Lower lobe of right lung (tissue), 2 donors: ENCODE results near the gene RAB18. TPM values are rescaled to one million over a fixed set of nuclear protein-coding genes. Genes with fewer than 3 reads are reported as not detected.

Experiments
- ATAC-seq, 2 donors: fragments of 200-7000 bp; cut with Tn5 transposase; one replicate each; pipeline ENCODE4 v1.9.1; 2020 to 2022; ENCODE audit warnings: mild to moderate bottlenecking in 2 of 2, moderate library complexity in 2 of 2
- DNase-seq: peaks from one replicate; pipeline ENCODE4 v3.0.0-alpha.2; 2020
- H3K27ac ChIP-seq: fragments of 200-600 bp; one replicate; pipeline ENCODE4 v1.8.0; 2022
- H3K27me3 ChIP-seq: fragments of 200-600 bp; one replicate; pipeline ENCODE4 v1.8.0; 2022; ENCODE audit warnings: low read depth
- H3K36me3 ChIP-seq: fragments of 200-600 bp; one replicate; pipeline ENCODE4 v1.8.0; 2022; ENCODE audit warnings: mild to moderate bottlenecking
- H3K4me1 ChIP-seq: fragments of 200-600 bp; one replicate; pipeline ENCODE4 v1.8.0; 2022
- H3K4me3 ChIP-seq: fragments of 200-600 bp; one replicate; pipeline ENCODE4 v1.8.0; 2022; ENCODE audit warnings: mild to moderate bottlenecking
- H3K9me3 ChIP-seq: fragments of 200-600 bp; one replicate; pipeline ENCODE4 v1.8.0; 2022
- CTCF ChIP-seq: fragments of 200-600 bp; IDR thresholded peaks from one replicate; pipeline ENCODE4 v1.8.0; 2022; ENCODE audit warnings: antibody characterized with exemption, mild to moderate bottlenecking
- intact Hi-C: fragments of 100-400 bp; cut with DNase I; formaldehyde crosslinking; loops from one replicate; pipeline ENCODE4 v1.11.0; 2022
- total RNA-seq: library from RNA; stranded (reverse); fragmentation: NEBNext Ultra II Directional; extraction: Animal tissue kit (Norgen Biotek cat#: 25700); gene quantifications from one replicate; pipeline ENCODE4 v1.2.1, GENCODE V29; 2021
- donor health status: DM: no; HTN: yes; CAD: no; lungs with severe emphysema.

RAB18 gene
- total RNA-seq, 1 donor from 2014 or later = 97.2 TPM

- no peak for TF ChIP-seq CTCF
- Histone ChIP-seq H3K4me3 (no peak overlapping the region), H3K27me3 (no peaks in the 10 kb centered on the region), H3K9me3 (no peaks in the 10 kb centered on the region), H3K36me3 (peaks cover 21% of the 10 kb centered on the region), H3K4me1 (peaks cover 7% of the 10 kb centered on the region), H3K27ac (no peak overlapping the region)
- ATAC-seq (no peak), DNase-seq (no peak)
- intact Hi-C loops = no loop called here
Measured at GRCh38 chr10:27547047-27547446, 42.9 kb downstream of the RAB18 start.

GRCh38 chr10:27547482-27547881 lies 43.4 kb downstream of the RAB18 start:
- H3K4me3 ChIP-seq = no peak overlapping the region
- H3K4me1 ChIP-seq = peaks cover 5% of the 10 kb centered on the region
- no peak for TF ChIP-seq CTCF
- H3K27me3 ChIP-seq = no peaks in the 10 kb centered on the region
- H3K9me3 ChIP-seq = no peaks in the 10 kb centered on the region
- DNase-seq (no peak), ATAC-seq (no peak)
- H3K27ac ChIP-seq = no peak overlapping the region
- peaks cover 20% of the 10 kb centered on the region for H3K36me3 ChIP-seq
- intact Hi-C loops = no loop called here

- no peak for ATAC-seq
- Histone ChIP-seq H3K4me1 (no peaks in the 10 kb centered on the region), H3K27ac (no peak overlapping the region), H3K36me3 (peaks cover under 1% of the 10 kb centered on the region), H3K9me3 (no peaks in the 10 kb centered on the region), H3K27me3 (no peaks in the 10 kb centered on the region), H3K4me3 (no peak overlapping the region)
- DNase-seq = no peak
- no peak for TF ChIP-seq CTCF
- intact Hi-C loops = no loop called here
Measured at GRCh38 chr10:27550823-27551222, 46.7 kb downstream of the RAB18 start.

- DNase-seq (no peak), ATAC-seq (peak; percentile 68 to 80)
- Histone ChIP-seq H3K4me1 (no peaks in the 10 kb centered on the region), H3K36me3 (no peaks in the 10 kb centered on the region), H3K27ac (no peak overlapping the region), H3K9me3 (no peaks in the 10 kb centered on the region), H3K27me3 (no peaks in the 10 kb centered on the region), H3K4me3 (no peak overlapping the region)
- intact Hi-C loops = no loop called here
- peak; percentile 66 for TF ChIP-seq CTCF
Measured at GRCh38 chr10:27558612-27559020, 54.5 kb downstream of the RAB18 start.

- DNase-seq (no peak), ATAC-seq (no peak)
- TF ChIP-seq CTCF = no peak
- no peaks in the 10 kb centered on the region for H3K4me1 ChIP-seq
- no peaks in the 10 kb centered on the region for H3K27me3 ChIP-seq
- H3K9me3 ChIP-seq = no peaks in the 10 kb centered on the region
- H3K27ac ChIP-seq = no peak overlapping the region
- no peak overlapping the region for H3K4me3 ChIP-seq
- H3K36me3 ChIP-seq = no peaks in the 10 kb centered on the region
- intact Hi-C loops = no loop called here
Measured at GRCh38 chr10:27561334-27561733, 57.2 kb downstream of the RAB18 start.

- no peak overlapping the region for H3K4me3 ChIP-seq
- no peak for DNase-seq
- H3K36me3 ChIP-seq = no peaks in the 10 kb centered on the region
- H3K9me3 ChIP-seq = no peaks in the 10 kb centered on the region
- H3K4me1 ChIP-seq = no peaks in the 10 kb centered on the region
- no peaks in the 10 kb centered on the region for H3K27me3 ChIP-seq
- ATAC-seq = no peak
- no peak overlapping the region for H3K27ac ChIP-seq
- no peak for TF ChIP-seq CTCF
- intact Hi-C loops = no loop called here
Measured at GRCh38 chr10:27564398-27564797, 60.3 kb downstream of the RAB18 start.
